GM12892 (cell line): Measurements from ENCODE around the gene RNU1-3.
"Not testable (repeated sequence)": the region's sequence is repeated elsewhere in the genome, so short reads cannot be mapped to it uniquely, and the experiment has no call there.

Source experiments
- POLR2A ChIP-seq: IDR thresholded peaks from 2 replicates; pipeline ENCODE4 v1.6.1; 2011; ENCODE audit warnings: low read depth, low read length, control low read depth
- TAF1 ChIP-seq: IDR thresholded peaks from 2 replicates; pipeline ENCODE4 v1.6.1; 2011; ENCODE audit warnings: low read depth, mild to moderate bottlenecking, control low read depth, low read length, borderline replicate concordance

GRCh38 chr1:16621681-16622315, 45.0 kb downstream of the RNU1-3 start:
- TF ChIP-seq POLR2A, result 0 out of 2 replicates have a peak, but pooled peaks have one; percentile 28
- not testable (repeated sequence) for TF ChIP-seq TAF1
